ENCODE data around the gene HYCC2. TPM values are rescaled to one million over a fixed set of nuclear protein-coding genes. Genes with fewer than 3 reads are reported as not detected.

HYCC2 gene
- total and polyA plus RNA-seq, 2 of the 8 experiments (the other 6 are each of a cell fraction or from before 2014, with no cell fraction given): 0.86 to 8.0 TPM

- TF ChIP-seq RAD21 (IDR thresholded peaks at IDR 0.05 in 1 of 2, conservative IDR thresholded peaks at IDR 0.05 in 1 of 2; ENCODE audit: low read depth in 2 of 2, low read length in 2 of 2) (no peak), USF2 (IDR thresholded peaks at IDR 0.05; ENCODE audit: low read length) (no peak)
Measured at GRCh38 chr2:201040867-201041628, 30.4 kb downstream of the HYCC2 start (continued).

Data from H1 (cell line).